CD14-positive monocyte (primary cell): ENCODE data around the gene RHOBTB1. TPM values are rescaled to one million over a fixed set of nuclear protein-coding genes. Genes with fewer than 3 reads are reported as not detected.
A peak's percentile ranks its signal among the peaks of the same experiment; 100 is the strongest.

ENCODE experiments used
- DNase-seq, 3 donors: peaks; one replicate each; pipeline ENCODE4 v3.0.0-alpha.2; 2011 to 2022
- H2AFZ ChIP-seq: 2 replicates; pipeline ENCODE4 v1.6.0; 2012; ENCODE audit warnings: mild to moderate bottlenecking, low read depth, low read length, inconsistent platforms; ENCODE audit not compliant: insufficient read depth, poor library complexity, severe bottlenecking
- H3K27ac ChIP-seq, 2 donors: 1 replicate in 1 of 2; 2 replicates in 1 of 2; pipeline ENCODE4 v1.5.1; 2012 to 2013; ENCODE audit warnings: low read length in 2 of 2, control low read depth in 1 of 2, inconsistent platforms in 1 of 2, low read depth in 1 of 2, mild to moderate bottlenecking in 1 of 2
- H3K27me3 ChIP-seq, 2 donors: one replicate each; pipeline versions ENCODE4 v1.6.0 to v1.6.1; 2011 to 2013; ENCODE audit warnings: low read length in 2 of 2; ENCODE audit not compliant: control insufficient read depth in 2 of 2, insufficient read depth in 2 of 2
- H3K36me3 ChIP-seq, 2 donors: replicated peaks in 1 of 2; 1 replicate in 1 of 2; 2 replicates in 1 of 2; pipeline versions ENCODE4 v1.5.1 to v1.6.1; 2012 to 2013; ENCODE audit warnings: low read length in 2 of 2, control low read depth in 1 of 2, inconsistent platforms in 1 of 2, mild to moderate bottlenecking in 1 of 2; ENCODE audit not compliant: insufficient read depth in 2 of 2, control insufficient read depth in 1 of 2
- H3K4me1 ChIP-seq, 2 donors: 1 replicate in 1 of 2; 2 replicates in 1 of 2; pipeline versions ENCODE4 v1.5.1 to v1.6.1; 2012 to 2013; ENCODE audit warnings: low read length in 2 of 2, control low read depth in 1 of 2, inconsistent platforms in 1 of 2, mild to moderate bottlenecking in 1 of 2, moderate library complexity in 1 of 2; ENCODE audit not compliant: insufficient read depth in 2 of 2, control insufficient read depth in 1 of 2
- H3K4me2 ChIP-seq: replicated peaks from 2 replicates; pipeline ENCODE3; 2012; ENCODE audit warnings: low read length, moderate library complexity, mild to moderate bottlenecking; ENCODE audit not compliant: poor library complexity, severe bottlenecking; ENCODE audit errors: extremely low read depth
- H3K4me3 ChIP-seq, 3 experiments: fragments of 200-600 bp in 1 of 3; sonication (generic) in 1 of 3; replicated peaks in 1 of 3; 1 replicate in 2 of 3; 2 replicates in 1 of 3; pipeline ENCODE4 v1.5.1; 2011 to 2013; ENCODE audit warnings: low read length in 3 of 3, mild to moderate bottlenecking in 3 of 3, control low read depth in 2 of 3, low read depth in 2 of 3, inconsistent platforms in 1 of 3, moderate library complexity in 1 of 3
- H3K79me2 ChIP-seq: 2 replicates; pipeline ENCODE4 v1.6.0; 2012; ENCODE audit warnings: mild to moderate bottlenecking, control low read depth, inconsistent platforms, low read length, moderate library complexity; ENCODE audit not compliant: insufficient read depth
- H3K9ac ChIP-seq: 2 replicates; pipeline ENCODE4 v1.6.0; 2017; ENCODE audit warnings: low read length, mild to moderate bottlenecking; ENCODE audit not compliant: insufficient read depth, poor library complexity, severe bottlenecking
- H3K9me3 ChIP-seq, 2 donors: replicated peaks in 1 of 2; 1 replicate in 1 of 2; 2 replicates in 1 of 2; pipeline versions ENCODE4 v1.5.1 to v1.6.1; 2012 to 2013; ENCODE audit warnings: low read length in 2 of 2, control low read depth in 1 of 2; ENCODE audit not compliant: control insufficient read depth in 1 of 2, insufficient read depth in 1 of 2
- H4K20me1 ChIP-seq: 2 replicates; pipeline ENCODE4 v1.6.0; 2012; ENCODE audit warnings: mild to moderate bottlenecking, low read length, control low read depth, moderate library complexity; ENCODE audit not compliant: insufficient read depth
- H3K27ac Mint-ChIP-seq, 7 donors: one replicate each; pipeline ENCODE4 v1.8.0; 2020; ENCODE audit warnings: mild to moderate bottlenecking in 7 of 7, mixed read lengths in 7 of 7, moderate library complexity in 6 of 7, inconsistent platforms in 2 of 7
- H3K27me3 Mint-ChIP-seq, 3 donors: one replicate each; pipeline ENCODE4 v1.8.0; 2021 to 2022; ENCODE audit warnings: low read depth in 3 of 3, mild to moderate bottlenecking in 3 of 3, mixed read lengths in 3 of 3, moderate library complexity in 3 of 3, inconsistent platforms in 1 of 3
- H3K36me3 Mint-ChIP-seq, 2 donors: one replicate each; pipeline ENCODE4 v1.8.0; 2020; ENCODE audit warnings: mixed read lengths in 2 of 2, inconsistent platforms in 1 of 2, mild to moderate bottlenecking in 1 of 2
- H3K4me1 Mint-ChIP-seq: one replicate; pipeline ENCODE4 v1.8.0; 2020; ENCODE audit warnings: mild to moderate bottlenecking, mixed read lengths
- H3K4me3 Mint-ChIP-seq, 2 donors: one replicate each; pipeline ENCODE4 v1.8.0; 2020; ENCODE audit warnings: mild to moderate bottlenecking in 2 of 2, mixed read lengths in 2 of 2, moderate library complexity in 1 of 2
- H3K9me3 Mint-ChIP-seq, 7 donors: one replicate each; pipeline ENCODE4 v1.8.0; 2020 to 2022; ENCODE audit warnings: mixed read lengths in 7 of 7, mild to moderate bottlenecking in 6 of 7, moderate library complexity in 6 of 7, inconsistent platforms in 2 of 7
- CTCF ChIP-seq: fragments of 200-600 bp; IDR thresholded peaks from one replicate; pipeline ENCODE4 v1.8.0; 2022; ENCODE audit warnings: antibody characterized with exemption, mild to moderate bottlenecking
- WGBS: methylation state at CpG from one replicate; pipeline ENCODE4 v1.1.5; 2013; ENCODE audit warnings: missing lambda C conversion rate; ENCODE audit not compliant: insufficient coverage; 5-methylcytosine and 5-hydroxymethylcytosine counted together
- intact Hi-C, 2 donors: fragments of 100-400 bp; cut with micrococcal nuclease; formaldehyde crosslinking; loops; one replicate each; pipeline versions ENCODE4 v1.15.0 to v1.15.1; 2023
- polyA plus RNA-seq, 3 donors: library from polyadenylated mRNA; depleted of rRNA in 1 of 3; unstranded in 2 of 3; stranded (reverse) in 1 of 3; fragments of 300-500 nt in 2 of 3; fragments of >200 nt in 1 of 3; fragmentation: Illumina TruSeq in 2 of 3; gene quantifications; 1 replicate in 2 of 3; 2 replicates in 1 of 3; pipeline ENCODE4 v1.2.3, GENCODE V29; 2012 to 2021

The RHOBTB1 gene
- polyA plus RNA-seq, 3 donors, result 0.41 to 0.96 (median 0.62) TPM

- H3K4me2 ChIP-seq, result no peak overlapping the region
- H2AFZ ChIP-seq, result no peak overlapping the region
- no peak for DNase-seq
- no peak overlapping the region for H3K4me3 ChIP-seq
- no peak overlapping the region for H3K9ac ChIP-seq
- no peaks in the 10 kb centered on the region for H3K36me3 ChIP-seq
- H3K4me3 Mint-ChIP-seq, result no peak overlapping the region
- H3K27me3 Mint-ChIP-seq, result peaks cover 0 to 3% (median 0%) of the 10 kb centered on the region in 3 donors
- no peaks in the 10 kb centered on the region for H3K36me3 Mint-ChIP-seq
- intact Hi-C loops, result no loop called here
- no peaks in the 10 kb centered on the region for H3K4me1 Mint-ChIP-seq
- H3K9me3 ChIP-seq, result no peaks in the 10 kb centered on the region
- H3K79me2 ChIP-seq, result no peaks in the 10 kb centered on the region
- H3K27ac ChIP-seq, result no peak overlapping the region
- no peaks in the 10 kb centered on the region for H3K9me3 Mint-ChIP-seq
- H3K27ac Mint-ChIP-seq, result peak overlapping the region in 1 of 7 donors; percentile 3
- H3K27me3 ChIP-seq, result no peaks in the 10 kb centered on the region
- H3K4me1 ChIP-seq, result no peaks in the 10 kb centered on the region
- no peaks in the 10 kb centered on the region for H4K20me1 ChIP-seq
- WGBS, result 88% methylated on average over 5 of the region's 8 CpGs
- TF ChIP-seq CTCF, result no peak
Measured at GRCh38 chr10:60871215-60871614, 72.8 kb downstream of the RHOBTB1 start.

- Histone ChIP-seq H4K20me1 (no peaks in the 10 kb centered on the region), H3K4me2 (no peak overlapping the region), H2AFZ (no peak overlapping the region), H3K27me3 (no peaks in the 10 kb centered on the region), H3K36me3 (no peaks in the 10 kb centered on the region), H3K4me3 (no peak overlapping the region), H3K9ac (no peak overlapping the region), H3K4me1 (no peaks in the 10 kb centered on the region), H3K9me3 (no peaks in the 10 kb centered on the region), H3K27ac (no peak overlapping the region), H3K79me2 (no peaks in the 10 kb centered on the region)
- H3K27ac Mint-ChIP-seq, result no peak overlapping the region
- no peak overlapping the region for H3K4me3 Mint-ChIP-seq
- no peaks in the 10 kb centered on the region for H3K9me3 Mint-ChIP-seq
- H3K4me1 Mint-ChIP-seq, result no peaks in the 10 kb centered on the region
- H3K36me3 Mint-ChIP-seq, result no peaks in the 10 kb centered on the region
- WGBS, result no CpG with 5 or more reads among the region's 3 CpGs
- no peak for TF ChIP-seq CTCF
- H3K27me3 Mint-ChIP-seq, result peaks cover 0 to 3% (median 0%) of the 10 kb centered on the region in 3 donors
- DNase-seq, result no peak
- intact Hi-C loops, result no loop called here
Measured at GRCh38 chr10:60870803-60871202, 73.2 kb downstream of the RHOBTB1 start.
